BE2C (cell line): ENCODE data around the gene GPR101.

Source experiments
- DNase-seq: peaks from one replicate; pipeline ENCODE4 v3.0.0-alpha.2; 2020
- H3K27me3 ChIP-seq: fragments of 250-450 bp; sonication (Bioruptor Pico); 2 replicates; pipeline ENCODE4 v1.5.1; 2020; ENCODE audit warnings: mild to moderate bottlenecking
- H3K36me3 ChIP-seq: fragments of 250-450 bp; sonication (Bioruptor Pico); 2 replicates; pipeline ENCODE4 v1.5.1; 2020; ENCODE audit warnings: mild to moderate bottlenecking
- H3K4me1 ChIP-seq: fragments of 250-450 bp; sonication (Bioruptor Pico); 2 replicates; pipeline ENCODE4 v1.5.1; 2020
- H3K4me3 ChIP-seq: 2 replicates; pipeline ENCODE4 v1.5.1; 2011; ENCODE audit warnings: low read depth, low read length
- H3K9me3 ChIP-seq: fragments of 250-450 bp; sonication (Bioruptor Pico); 2 replicates; pipeline ENCODE4 v1.5.1; 2020
- TF ChIP-seq, protein P1 (sequence below): IDR thresholded peaks from 2 replicates; pipeline ENCODE4 v1.5.1; 2012; ENCODE audit warnings: mild to moderate bottlenecking, low read depth, low read length

Gene GPR101

DNA sequence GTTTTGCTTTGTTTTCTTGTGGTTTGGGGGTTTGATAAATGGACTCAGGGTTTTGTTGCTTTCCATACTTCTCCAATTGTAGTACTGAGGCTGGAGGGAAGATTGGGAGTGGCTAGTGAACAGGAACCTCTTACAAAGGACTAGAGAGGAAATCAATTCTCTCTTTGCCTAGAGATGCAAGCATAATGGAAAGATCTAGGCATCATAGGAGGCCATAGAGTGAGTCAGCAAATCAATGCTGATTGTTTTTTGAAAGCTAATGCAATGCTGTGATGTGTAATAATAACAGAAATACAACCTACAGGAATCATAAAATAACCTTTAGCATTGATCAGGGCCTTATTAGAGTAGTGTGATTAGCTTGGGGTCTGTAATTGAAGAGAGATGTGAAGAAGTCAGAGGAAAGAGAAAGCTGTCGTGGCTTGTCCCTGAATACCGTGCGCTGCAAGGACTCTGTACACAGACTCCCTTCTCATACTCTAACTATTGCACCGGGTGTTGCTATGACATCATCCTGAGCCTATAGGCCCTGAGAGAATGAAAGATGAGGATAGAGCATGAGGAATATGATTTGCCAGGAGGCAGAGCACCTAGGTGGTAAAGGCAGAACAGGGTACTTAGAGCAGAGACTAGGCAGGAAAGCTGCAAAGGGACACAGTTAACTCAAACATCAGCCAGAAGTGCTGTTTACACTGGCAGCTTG is 29.3 kb upstream of the GPR101 start:
- no peak for DNase-seq
- Histone ChIP-seq H3K4me1 (no peaks in the 10 kb centered on the region), H3K27me3 (no peaks in the 10 kb centered on the region), H3K36me3 (no peaks in the 10 kb centered on the region), H3K4me3 (no peak overlapping the region), H3K9me3 (no peaks in the 10 kb centered on the region)
- TF ChIP-seq, protein P1, sequence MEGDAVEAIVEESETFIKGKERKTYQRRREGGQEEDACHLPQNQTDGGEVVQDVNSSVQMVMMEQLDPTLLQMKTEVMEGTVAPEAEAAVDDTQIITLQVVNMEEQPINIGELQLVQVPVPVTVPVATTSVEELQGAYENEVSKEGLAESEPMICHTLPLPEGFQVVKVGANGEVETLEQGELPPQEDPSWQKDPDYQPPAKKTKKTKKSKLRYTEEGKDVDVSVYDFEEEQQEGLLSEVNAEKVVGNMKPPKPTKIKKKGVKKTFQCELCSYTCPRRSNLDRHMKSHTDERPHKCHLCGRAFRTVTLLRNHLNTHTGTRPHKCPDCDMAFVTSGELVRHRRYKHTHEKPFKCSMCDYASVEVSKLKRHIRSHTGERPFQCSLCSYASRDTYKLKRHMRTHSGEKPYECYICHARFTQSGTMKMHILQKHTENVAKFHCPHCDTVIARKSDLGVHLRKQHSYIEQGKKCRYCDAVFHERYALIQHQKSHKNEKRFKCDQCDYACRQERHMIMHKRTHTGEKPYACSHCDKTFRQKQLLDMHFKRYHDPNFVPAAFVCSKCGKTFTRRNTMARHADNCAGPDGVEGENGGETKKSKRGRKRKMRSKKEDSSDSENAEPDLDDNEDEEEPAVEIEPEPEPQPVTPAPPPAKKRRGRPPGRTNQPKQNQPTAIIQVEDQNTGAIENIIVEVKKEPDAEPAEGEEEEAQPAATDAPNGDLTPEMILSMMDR, result no peak

DNA sequence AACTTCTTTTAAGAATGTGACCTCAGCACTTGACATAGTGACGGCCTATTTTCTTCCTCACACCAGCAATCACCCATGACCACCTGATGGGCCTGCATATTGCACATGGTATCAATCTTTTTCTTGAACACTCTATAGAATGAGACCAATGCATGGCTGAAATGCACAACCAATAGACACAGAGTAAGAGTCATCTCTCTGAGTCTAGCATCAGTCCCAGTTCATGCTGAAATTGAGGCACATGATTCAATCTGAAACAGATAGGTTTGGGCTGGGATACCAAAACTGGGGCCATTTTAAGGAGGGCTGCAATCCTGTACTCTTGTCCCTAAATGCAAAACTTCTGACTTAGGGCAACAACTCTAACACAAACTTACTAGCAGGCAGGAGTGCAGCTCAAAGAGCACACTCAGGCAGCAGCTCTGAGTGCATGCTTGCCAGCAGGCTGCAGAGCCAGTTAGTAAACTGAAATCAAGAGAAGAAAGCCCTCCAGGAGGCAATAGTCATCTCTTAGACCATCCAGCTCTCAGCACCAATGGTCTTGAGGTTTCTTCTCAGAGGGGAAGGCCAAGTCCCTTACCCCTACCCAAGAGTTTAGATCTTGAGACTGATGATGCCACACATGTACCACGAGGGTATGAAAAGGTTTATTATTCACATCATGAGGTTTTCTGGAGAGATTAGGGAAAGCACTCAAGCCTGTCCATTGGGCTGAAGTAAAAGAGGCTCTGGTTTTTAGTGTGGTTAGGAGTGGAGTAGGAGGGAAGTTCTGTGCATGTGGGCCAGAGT is 24.7 kb upstream of the GPR101 start:
- H3K9me3 ChIP-seq, result no peaks in the 10 kb centered on the region
- no peaks in the 10 kb centered on the region for H3K36me3 ChIP-seq
- DNase-seq, result no peak
- TF ChIP-seq, protein P1, result no peak
- H3K27me3 ChIP-seq, result peaks cover 11% of the 10 kb centered on the region; the same call in 1 of the 2 replicates
- H3K4me3 ChIP-seq, result no peak overlapping the region
- no peaks in the 10 kb centered on the region for H3K4me1 ChIP-seq

DNA sequence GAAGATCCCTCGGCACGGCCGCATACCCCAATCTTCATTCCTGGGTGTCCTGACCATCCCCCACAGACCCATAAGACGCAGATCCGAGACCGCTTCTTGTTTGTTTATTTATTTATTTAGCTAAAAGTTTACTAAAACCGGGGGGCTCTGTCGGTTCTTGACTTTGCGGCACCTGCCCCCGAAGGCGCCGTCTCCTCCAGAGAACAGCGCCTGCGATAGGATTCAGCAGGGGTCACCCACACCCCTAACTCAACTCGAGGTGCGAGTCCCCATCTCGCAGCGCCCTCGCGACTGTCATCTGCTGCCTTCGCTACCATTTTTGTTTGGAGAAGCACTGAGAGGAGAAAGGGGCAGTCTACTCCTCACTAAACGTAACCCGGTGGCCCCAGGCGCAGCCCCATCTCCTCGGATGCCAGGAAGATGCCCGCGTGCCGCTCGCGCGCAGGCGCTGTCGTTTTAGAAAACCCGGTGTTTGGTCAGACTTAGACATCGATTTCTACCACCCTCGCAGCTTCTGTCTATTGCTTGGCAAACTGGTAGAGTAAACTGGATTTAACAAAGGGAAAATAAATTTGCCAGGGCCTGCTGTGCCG is 18.9 kb upstream of the GPR101 start:
- TF ChIP-seq, protein P1, result no peak
- H3K4me3 ChIP-seq, result peak overlapping the region; percentile 51
- peaks cover 39% of the 10 kb centered on the region for H3K27me3 ChIP-seq
- no peak for DNase-seq
- H3K36me3 ChIP-seq, result no peaks in the 10 kb centered on the region
- no peaks in the 10 kb centered on the region for H3K9me3 ChIP-seq
- H3K4me1 ChIP-seq, result no peaks in the 10 kb centered on the region

DNA sequence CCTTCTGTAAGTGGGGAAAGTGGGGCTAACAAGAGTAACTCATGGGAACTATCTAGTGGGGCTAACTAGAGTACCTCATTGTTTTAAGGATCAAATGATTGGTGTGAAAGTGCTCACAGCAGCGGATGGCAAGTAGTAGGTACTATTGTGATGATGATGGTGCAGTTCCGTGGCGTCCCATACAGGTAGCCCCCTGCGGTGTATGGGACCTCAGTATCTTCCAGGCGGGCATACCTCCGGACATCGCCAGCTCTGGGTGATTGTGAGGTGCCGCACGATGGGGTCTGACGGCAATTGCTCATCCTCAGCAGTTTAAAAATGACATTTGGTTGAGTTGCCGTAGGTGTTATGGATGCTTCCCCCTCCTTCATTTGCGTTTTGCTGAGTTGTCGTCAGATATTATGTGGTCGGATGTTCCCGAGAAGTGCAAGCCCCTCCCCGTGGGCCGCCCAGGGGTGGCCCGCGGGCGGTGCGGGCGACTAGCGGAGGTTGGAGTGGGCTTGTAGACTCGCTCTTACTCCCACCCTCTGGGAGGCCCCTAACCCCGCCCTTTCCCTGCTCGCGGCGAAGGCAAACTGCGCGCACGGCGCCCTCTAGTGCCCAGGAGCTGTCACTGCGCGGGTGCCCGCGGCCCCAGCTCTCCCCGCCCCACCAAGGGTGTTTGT is 18.3 kb upstream of the GPR101 start:
- H3K4me3 ChIP-seq, result peak overlapping the region; percentile 51
- H3K9me3 ChIP-seq, result no peaks in the 10 kb centered on the region
- no peaks in the 10 kb centered on the region for H3K4me1 ChIP-seq
- peak; percentile 77 for DNase-seq
- TF ChIP-seq, protein P1, result peak; percentile 77
- H3K36me3 ChIP-seq, result no peaks in the 10 kb centered on the region
- H3K27me3 ChIP-seq, result peaks cover 39% of the 10 kb centered on the region

DNA sequence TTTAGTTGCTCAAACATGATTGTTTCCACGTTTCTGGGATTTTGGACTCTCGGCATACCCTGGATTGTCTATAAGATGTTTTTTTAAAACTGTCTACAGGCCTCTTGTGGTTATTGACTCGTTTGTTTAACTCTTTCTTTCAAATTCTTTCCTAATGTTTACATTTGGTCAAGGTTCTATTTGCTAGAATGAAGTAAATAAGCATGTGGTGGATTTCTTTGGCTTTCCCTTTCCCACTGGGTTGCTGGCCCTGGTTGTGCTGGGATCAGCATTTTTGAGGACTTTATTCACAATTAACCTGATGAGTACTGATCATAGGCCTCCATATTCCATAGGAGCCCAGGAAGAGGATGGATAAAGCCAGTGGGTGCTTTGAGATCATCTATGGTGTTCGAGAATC is 11.1 kb upstream of the GPR101 start:
- Histone ChIP-seq H3K36me3 (no peaks in the 10 kb centered on the region), H3K4me3 (no peak overlapping the region), H3K27me3 (no peaks in the 10 kb centered on the region; the same call in 1 of the 2 replicates), H3K4me1 (no peaks in the 10 kb centered on the region), H3K9me3 (no peaks in the 10 kb centered on the region)
- DNase-seq, result no peak
- TF ChIP-seq, protein P1, result no peak
